GM18873 (cell line): ENCODE results near the gene JAK1.
"Not testable (repeated sequence)": the region's sequence is repeated elsewhere in the genome, so short reads cannot be mapped to it uniquely, and the experiment has no call there.

Experiments
- ATAC-seq: cut with Tn5 transposase; IDR thresholded peaks from one replicate; pipeline ENCODE4 v1.9.1; 2021; ENCODE audit warnings: mild to moderate bottlenecking, moderate library complexity, moderate number of reproducible peaks; ENCODE audit not compliant: unreplicated experiment, low FRiP score

JAK1 gene

GRCh38 chr1:64844175-64844574 is 122.2 kb downstream of the JAK1 start:
- ATAC-seq = no peak

- ATAC-seq = no peak
Measured at GRCh38 chr1:64843675-64844074, 122.7 kb downstream of the JAK1 start.

GRCh38 chr1:64842224-64842623 is 124.1 kb downstream of the JAK1 start:
- no peak for ATAC-seq

GRCh38 chr1:64841330-64842065 is 124.9 kb downstream of the JAK1 start:
- no peak for ATAC-seq

GRCh38 chr1:64839732-64840405 is 126.5 kb downstream of the JAK1 start:
- no peak for ATAC-seq

GRCh38 chr1:64839261-64839660 is 127.1 kb downstream of the JAK1 start:
- ATAC-seq = no peak

GRCh38 chr1:64838486-64838885 is 127.9 kb downstream of the JAK1 start:
- ATAC-seq = no peak

GRCh38 chr1:64836802-64837201 is 129.5 kb downstream of the JAK1 start:
- no peak for ATAC-seq

GRCh38 chr1:64834734-64835133 is 131.6 kb downstream of the JAK1 start:
- no peak for ATAC-seq

- no peak for ATAC-seq
Measured at GRCh38 chr1:64830030-64830651, 136.2 kb downstream of the JAK1 start.

- ATAC-seq = no peak
Measured at GRCh38 chr1:64829411-64830029, 136.8 kb downstream of the JAK1 start.

- no peak for ATAC-seq
Measured at GRCh38 chr1:64828829-64829228, 137.5 kb downstream of the JAK1 start.

- ATAC-seq = no peak
Measured at GRCh38 chr1:64826991-64827390, 139.4 kb downstream of the JAK1 start.

- ATAC-seq = no peak
Measured at GRCh38 chr1:64823691-64824476, 142.5 kb downstream of the JAK1 start.

GRCh38 chr1:64822621-64823020 is 143.7 kb downstream of the JAK1 start:
- no peak for ATAC-seq

GRCh38 chr1:64820572-64820971 is 145.8 kb downstream of the JAK1 start:
- not testable (repeated sequence) for ATAC-seq

GRCh38 chr1:64817364-64817763 is 149.0 kb downstream of the JAK1 start:
- ATAC-seq = not testable (repeated sequence)

GRCh38 chr1:64814427-64814826 is 151.9 kb downstream of the JAK1 start:
- ATAC-seq = no peak

GRCh38 chr1:64811131-64811530 is 155.2 kb downstream of the JAK1 start:
- ATAC-seq = no peak

- no peak for ATAC-seq
Measured at GRCh38 chr1:64810001-64810400, 156.3 kb downstream of the JAK1 start.
